CD4-positive, alpha-beta T cell (primary cell): Measurements from ENCODE around the gene RNF14. TPM values are rescaled to one million over a fixed set of nuclear protein-coding genes. Genes with fewer than 3 reads are reported as not detected.

Experiments
- ATAC-seq: fragments of 200-7000 bp; cut with Tn5 transposase; one replicate; pipeline ENCODE4 v1.10.0; 2022; ENCODE audit warnings: mild to moderate bottlenecking; ENCODE audit not compliant: poor library complexity
- CTCF ChIA-PET: fragments of 350-600 bp; sonication (Branson Sonifier 250); formaldehyde crosslinking; loops from one replicate; lab custom pipeline; 2021; ENCODE audit warnings: antibody characterized with exemption, inconsistent platforms; lab: Charles Lee
- POLR2A ChIA-PET: fragments of 350-600 bp; sonication (Branson Sonifier 250); formaldehyde crosslinking; loops from one replicate; lab custom pipeline; 2021; ENCODE audit warnings: antibody characterized with exemption, inconsistent platforms; lab: Charles Lee
- DNase-seq, 14 experiments: peaks; one replicate each; pipeline ENCODE4 v3.0.0-alpha.2; 2013 to 2020; ENCODE audit warnings: mixed read lengths in 2 of 14
- H3K27ac ChIP-seq, 2 donors: one replicate each; pipeline versions ENCODE4 v1.5.1 to v1.7.0; 2013; ENCODE audit warnings: low read length in 2 of 2, low read depth in 1 of 2, mild to moderate bottlenecking in 1 of 2
- H3K27me3 ChIP-seq, 2 experiments: 1 replicate in 1 of 2; 2 replicates in 1 of 2; pipeline versions ENCODE4 v1.6.1 to v1.7.0; 2013; ENCODE audit warnings: low read length in 2 of 2, control low read depth in 1 of 2, mild to moderate bottlenecking in 1 of 2, moderate library complexity in 1 of 2; ENCODE audit not compliant: insufficient read depth in 2 of 2, control insufficient read depth in 1 of 2
- H3K36me3 ChIP-seq: one replicate; pipeline ENCODE4 v1.6.1; 2013; ENCODE audit warnings: low read length, control low read depth; ENCODE audit not compliant: insufficient read depth
- H3K4me1 ChIP-seq: one replicate; pipeline ENCODE4 v1.6.1; 2013; ENCODE audit warnings: low read length, control low read depth; ENCODE audit not compliant: insufficient read depth
- H3K4me3 ChIP-seq: one replicate; pipeline ENCODE4 v1.5.1; 2013; ENCODE audit warnings: mild to moderate bottlenecking, low read length, moderate library complexity
- H3K9me3 ChIP-seq, 2 experiments: 1 replicate in 1 of 2; 2 replicates in 1 of 2; pipeline versions ENCODE4 v1.6.1 to v1.7.0; 2013; ENCODE audit warnings: low read length in 2 of 2, mild to moderate bottlenecking in 2 of 2, control low read depth in 1 of 2, moderate library complexity in 1 of 2; ENCODE audit not compliant: control insufficient read depth in 1 of 2, insufficient read depth in 1 of 2
- H3K27ac Mint-ChIP-seq: one replicate; pipeline ENCODE4 v1.8.0; 2020; ENCODE audit warnings: mixed read lengths
- H3K27me3 Mint-ChIP-seq: one replicate; pipeline ENCODE4 v1.8.0; 2021; ENCODE audit warnings: mixed read lengths
- H3K36me3 Mint-ChIP-seq: one replicate; pipeline ENCODE4 v1.8.0; 2021; ENCODE audit warnings: low read depth, mixed read lengths
- H3K4me1 Mint-ChIP-seq: one replicate; pipeline ENCODE4 v1.8.0; 2021; ENCODE audit warnings: low read depth, mixed read lengths
- H3K4me3 Mint-ChIP-seq: one replicate; pipeline ENCODE4 v1.8.0; 2020; ENCODE audit warnings: mild to moderate bottlenecking, mixed read lengths
- H3K9me3 Mint-ChIP-seq: one replicate; pipeline ENCODE4 v1.8.0; 2020; ENCODE audit warnings: mixed read lengths
- CTCF ChIP-seq: fragments of 200-600 bp; IDR thresholded peaks from one replicate; pipeline ENCODE4 v1.8.0; 2022; ENCODE audit warnings: antibody characterized with exemption, mild to moderate bottlenecking
- intact Hi-C, 2 experiments: fragments of 100-400 bp; cut with DNase I in 1 of 2; cut with micrococcal nuclease in 1 of 2; formaldehyde crosslinking; loops; one replicate each; pipeline versions ENCODE4 v1.15.1 to v1.9.0; 2023 to 2025; cut with DNase I, micrococcal nuclease
- total RNA-seq, 174 experiments: library from RNA in 2 of 174; stranded (reverse) in 2 of 174; gene quantifications; one replicate each; pipeline ENCODE4 v1.2.3 and lab custom pipeline; 2021 to 2026

RNF14 gene
- total RNA-seq, 2 experiments from 2014 or later: 8.9 to 10.7 TPM

GRCh38 chr5:141966275-141966962 is 2.5 kb upstream of the RNF14 start:
- intact Hi-C loops: no loop called here
- peaks cover 36% of the 10 kb centered on the region for H3K4me1 Mint-ChIP-seq
- CTCF ChIA-PET: no interaction called here

GRCh38 chr5:141966963-141967333 is 2.0 kb upstream of the RNF14 start:
- ATAC-seq: no peak
- TF ChIP-seq CTCF: no peak
- Mint-ChIP-seq H3K27ac (no peak overlapping the region), H3K36me3 (peaks cover 17% of the 10 kb centered on the region), H3K4me1 (peaks cover 35% of the 10 kb centered on the region), H3K4me3 (no peak overlapping the region), H3K9me3 (no peaks in the 10 kb centered on the region), H3K27me3 (no peaks in the 10 kb centered on the region)
- ChIA-PET CTCF (no interaction called here), POLR2A (no interaction called here)
- H3K27ac ChIP-seq: no peak overlapping the region
- no peak overlapping the region for H3K4me3 ChIP-seq
- H3K36me3 ChIP-seq: peaks cover under 1% of the 10 kb centered on the region
- DNase-seq: no peak
- H3K4me1 ChIP-seq: peaks cover 15% of the 10 kb centered on the region
- no peaks in the 10 kb centered on the region for H3K9me3 ChIP-seq
- no peaks in the 10 kb centered on the region for H3K27me3 ChIP-seq
- intact Hi-C loops: no loop called here

More at GRCh38 chr5:141966275-141966962, 2.5 kb upstream of the RNF14 start:
- TF ChIP-seq CTCF: no peak
- no peak for ATAC-seq
- POLR2A ChIA-PET: no interaction called here
- Histone ChIP-seq H3K27ac (no peak overlapping the region), H3K36me3 (no peaks in the 10 kb centered on the region), H3K27me3 (no peaks in the 10 kb centered on the region), H3K4me1 (peaks cover 19% of the 10 kb centered on the region), H3K4me3 (no peak overlapping the region), H3K9me3 (no peaks in the 10 kb centered on the region)
- Mint-ChIP-seq H3K9me3 (no peaks in the 10 kb centered on the region), H3K4me3 (no peak overlapping the region), H3K36me3 (peaks cover 17% of the 10 kb centered on the region), H3K27ac (no peak overlapping the region), H3K27me3 (no peaks in the 10 kb centered on the region)
- DNase-seq: no peak

GRCh38 chr5:141969783-141970771 is 1.2 kb downstream of the RNF14 start:
- Mint-ChIP-seq H3K36me3 (peaks cover 37% of the 10 kb centered on the region), H3K9me3 (no peaks in the 10 kb centered on the region), H3K27me3 (no peaks in the 10 kb centered on the region), H3K4me3 (peak overlapping the region; percentile 98), H3K4me1 (peaks cover 52% of the 10 kb centered on the region), H3K27ac (peak overlapping the region; percentile 99)
- Histone ChIP-seq H3K9me3 (no peaks in the 10 kb centered on the region), H3K27me3 (no peaks in the 10 kb centered on the region), H3K4me3 (peak overlapping the region; percentile 76), H3K27ac (peak overlapping the region; percentile 90 to 95), H3K36me3 (peaks cover 21% of the 10 kb centered on the region), H3K4me1 (peaks cover 15% of the 10 kb centered on the region)
- ChIA-PET POLR2A (interaction anchor here (0.7 to 4.6 kb wide), 31 partner anchors 8 to 800 kb away, joined by 3 to 78 read pairs (median 9); partner anchors contain the start of genes ARAP3, ARHGAP26, DELE1 and FCHSD1), CTCF (interaction anchor here (0.8 to 4.7 kb wide), 19 partner anchors 8 to 743 kb away, joined by 3 to 69 read pairs (median 4); partner anchors contain the start of genes DELE1 and GNPDA1)
- no peak for TF ChIP-seq CTCF
- DNase-seq (peak in 2 of 14 experiments; percentile 40 to 42), ATAC-seq (no peak)
- intact Hi-C loops: loop anchor here (2.0 to 5.0 kb wide), 2 partner anchors 42 to 45 kb away; partner anchors contain the start of gene GNPDA1 (in 1 of the 2)
